Fibroblast of gingiva (primary cell): Measurements from ENCODE around the gene SYDE2.
A peak's percentile ranks its signal among the peaks of the same experiment; 100 is the strongest.

Experiments
- DNase-seq: peaks from one replicate; pipeline ENCODE4 v3.0.0-alpha.2; 2011; ENCODE audit warnings: low read depth

Gene SYDE2

GRCh38 chr1:85125891-85126290 lies 74.9 kb downstream of the SYDE2 start:
- peak; percentile 15 for DNase-seq

GRCh38 chr1:85124091-85124490 lies 76.7 kb downstream of the SYDE2 start:
- no peak for DNase-seq

GRCh38 chr1:85122169-85122568 lies 78.6 kb downstream of the SYDE2 start:
- no peak for DNase-seq

DNA sequence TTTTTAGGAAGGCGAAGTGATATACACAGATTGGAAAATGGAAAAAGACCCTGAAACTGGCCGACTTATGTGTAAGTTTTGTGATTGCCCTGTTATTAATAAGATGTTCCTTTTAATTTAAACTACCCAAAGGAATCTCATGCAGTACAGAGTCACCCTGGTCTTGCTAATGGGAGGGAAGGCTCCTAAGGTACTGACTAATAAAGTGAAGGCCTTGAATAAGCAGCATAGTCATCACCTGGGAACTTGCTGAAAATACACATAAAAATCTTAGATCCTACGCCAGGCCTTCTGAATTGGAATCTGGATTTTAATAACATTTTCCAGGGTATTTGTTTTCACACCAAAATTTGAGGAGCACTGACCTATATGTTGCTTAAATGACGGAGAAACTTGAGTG lies 79.1 kb downstream of the SYDE2 start:
- no peak for DNase-seq

DNA sequence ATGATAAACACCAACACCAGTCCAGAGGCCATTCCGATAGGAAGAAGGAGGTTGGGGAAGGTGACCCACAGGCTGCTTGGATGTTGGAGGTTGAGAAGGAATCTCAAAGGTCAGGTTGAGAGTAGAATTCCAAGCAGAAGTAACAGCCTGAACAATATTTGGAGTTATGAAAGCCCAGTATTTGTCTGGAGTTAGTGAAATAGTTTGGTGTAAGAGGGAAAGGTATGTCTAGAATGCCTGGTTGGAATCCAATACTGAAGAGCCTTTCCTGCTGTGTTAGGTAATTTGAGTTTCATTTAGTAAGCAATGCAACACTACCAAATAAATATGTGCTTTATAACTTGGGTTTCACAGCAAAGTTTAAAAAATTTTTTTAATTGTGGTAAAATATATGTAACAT lies 82.1 kb downstream of the SYDE2 start:
- DNase-seq = no peak

DNA sequence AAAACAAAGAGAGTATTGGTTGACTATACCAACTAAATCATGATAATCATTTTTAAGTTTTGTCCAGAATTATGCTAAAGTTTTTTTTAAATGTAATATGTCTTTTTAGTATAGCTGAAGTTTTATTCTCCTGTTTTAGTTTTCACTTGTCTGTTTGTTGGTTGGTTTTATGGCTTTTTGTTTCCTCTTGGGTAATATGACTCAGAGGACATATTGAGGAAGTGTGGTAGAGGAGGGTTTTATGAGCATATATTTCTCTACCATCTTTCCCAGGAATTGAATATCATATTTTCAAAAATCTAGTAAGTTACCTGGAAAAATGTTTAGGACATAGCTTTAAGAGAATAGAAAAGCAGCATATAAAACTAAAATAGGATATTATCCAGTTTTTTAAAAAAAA lies 84.0 kb downstream of the SYDE2 start:
- DNase-seq = no peak

DNA sequence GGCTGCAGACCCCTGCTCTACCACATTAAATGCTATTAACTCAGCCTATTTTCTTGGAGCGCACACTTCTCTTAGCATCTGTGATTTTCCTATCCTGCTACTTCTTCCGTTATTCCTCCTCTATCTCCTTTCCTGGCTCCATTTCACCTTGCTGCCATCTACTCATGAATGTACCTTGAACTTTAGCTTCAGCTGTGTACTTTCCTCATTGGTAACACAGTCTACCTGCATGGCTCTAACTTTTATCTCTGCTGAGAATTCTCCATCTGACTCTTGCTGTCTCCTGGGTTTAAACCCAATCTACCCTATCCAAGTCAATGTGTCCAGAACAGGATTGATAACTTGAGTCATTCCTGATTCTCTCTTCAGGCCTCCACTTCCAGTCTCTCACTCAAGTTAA lies 84.9 kb downstream of the SYDE2 start:
- DNase-seq = no peak

DNA sequence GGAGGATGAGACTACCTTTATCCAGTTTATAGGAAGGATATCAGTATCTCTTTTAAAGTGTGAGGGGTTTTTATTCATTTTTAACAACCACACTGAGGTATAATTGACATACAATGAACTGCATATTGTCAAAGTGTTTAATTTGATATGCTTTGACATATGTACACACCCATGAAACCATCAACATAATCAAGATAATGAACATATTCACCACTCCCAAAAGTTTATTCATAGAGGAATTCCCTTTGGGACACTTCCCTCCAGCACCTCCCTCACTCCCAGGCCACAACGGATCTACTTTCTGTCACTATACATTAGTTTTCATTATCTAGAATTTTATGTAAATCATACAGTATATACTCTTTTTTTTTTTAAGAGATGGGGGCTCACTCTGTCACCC lies 89.1 kb downstream of the SYDE2 start:
- DNase-seq = no peak

DNA sequence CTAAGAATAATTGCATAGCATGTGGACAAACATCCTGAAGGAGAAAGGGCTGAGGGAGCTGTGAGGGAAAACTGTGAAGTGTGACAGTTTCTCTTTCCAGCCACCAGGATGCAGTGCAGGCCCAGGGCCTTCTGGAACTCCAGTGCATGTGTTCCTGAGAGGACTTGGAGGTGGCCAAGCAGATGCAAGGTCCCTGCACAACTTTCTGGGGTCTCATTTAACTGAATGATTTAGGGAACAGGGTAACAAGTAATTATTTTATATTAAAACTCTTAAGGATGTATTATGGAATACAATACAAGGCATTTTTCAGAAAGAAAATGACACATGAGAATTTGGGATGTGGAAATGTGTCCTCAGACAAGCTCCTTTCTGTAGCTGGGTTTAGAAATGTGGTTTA lies 91.3 kb downstream of the SYDE2 start:
- peak; percentile 66 for DNase-seq
